Karpas-422 (cell line): ENCODE data around the gene HDX. TPM values are rescaled to one million over a fixed set of nuclear protein-coding genes. Genes with fewer than 3 reads are reported as not detected.
A peak's percentile ranks its signal among the peaks of the same experiment; 100 is the strongest.
"Not testable (repeated sequence)": the region's sequence is repeated elsewhere in the genome, so short reads cannot be mapped to it uniquely, and the experiment has no call there.

Source experiments
- DNase-seq: peaks from one replicate; pipeline ENCODE4 v3.0.0-alpha.2; 2015
- H2AFZ ChIP-seq: fragments of 200-600 bp; sonication (generic); 2 replicates; pipeline ENCODE4 v1.6.1; 2014; ENCODE audit warnings: antibody characterized with exemption, low read length, mixed read lengths
- H3K27ac ChIP-seq: fragments of 200-600 bp; sonication (generic); 2 replicates; pipeline ENCODE4 v1.5.1; 2014; ENCODE audit warnings: mild to moderate bottlenecking, low read length, moderate library complexity
- H3K27me3 ChIP-seq: fragments of 200-600 bp; sonication (generic); 2 replicates; pipeline ENCODE4 v1.6.1; 2014; ENCODE audit warnings: low read length, mixed read lengths
- H3K36me3 ChIP-seq: fragments of 200-600 bp; sonication (generic); 2 replicates; pipeline ENCODE4 v1.6.1; 2014; ENCODE audit warnings: low read length, mixed read lengths; ENCODE audit not compliant: insufficient read depth
- H3K4me1 ChIP-seq: fragments of 200-600 bp; sonication (generic); 2 replicates; pipeline ENCODE4 v1.6.1; 2014; ENCODE audit warnings: mild to moderate bottlenecking, low read length, mixed read lengths
- H3K4me2 ChIP-seq: fragments of 200-600 bp; sonication (generic); 2 replicates; pipeline ENCODE4 v1.6.1; 2014; ENCODE audit warnings: low read length, low read depth, mild to moderate bottlenecking; ENCODE audit not compliant: poor library complexity, severe bottlenecking
- H3K4me3 ChIP-seq: fragments of 200-600 bp; sonication (generic); 2 replicates; pipeline ENCODE4 v1.5.1; 2014; ENCODE audit warnings: mild to moderate bottlenecking, antibody characterized with exemption, low read length, mixed read lengths
- H3K79me2 ChIP-seq: fragments of 200-600 bp; sonication (generic); 2 replicates; pipeline ENCODE4 v1.6.1; 2014; ENCODE audit warnings: mild to moderate bottlenecking, low read length, mixed read lengths
- H3K9ac ChIP-seq: fragments of 200-600 bp; sonication (generic); 2 replicates; pipeline ENCODE4 v1.6.0; 2014; ENCODE audit warnings: low read length
- H3K9me2 ChIP-seq: fragments of 200-600 bp; sonication (generic), shearing (Covaris generic); replicated peaks from 2 replicates; pipeline ENCODE4 v1.6.0; 2014; ENCODE audit warnings: mild to moderate bottlenecking, low read length, moderate library complexity; ENCODE audit not compliant: insufficient read depth
- H3K9me3 ChIP-seq: fragments of 300-700, 200-600 bp; sonication (generic); 2 replicates; pipeline ENCODE4 v1.6.1; 2014; ENCODE audit warnings: low read length, mixed read lengths
- H4K20me1 ChIP-seq: fragments of 200-600 bp; sonication (generic); 2 replicates; pipeline ENCODE4 v1.6.1; 2014; ENCODE audit warnings: mild to moderate bottlenecking, antibody characterized with exemption, low read length, low read depth; ENCODE audit not compliant: insufficient read depth
- total RNA-seq: library from RNA; depleted of rRNA; stranded (reverse); fragments of >200 nt; shearing (Covaris generic); gene quantifications from 2 replicates; pipeline ENCODE4 v1.2.3, GENCODE V29; 2014; ENCODE audit warnings: low replicate concordance; rRNA removed

HDX gene, protein sequence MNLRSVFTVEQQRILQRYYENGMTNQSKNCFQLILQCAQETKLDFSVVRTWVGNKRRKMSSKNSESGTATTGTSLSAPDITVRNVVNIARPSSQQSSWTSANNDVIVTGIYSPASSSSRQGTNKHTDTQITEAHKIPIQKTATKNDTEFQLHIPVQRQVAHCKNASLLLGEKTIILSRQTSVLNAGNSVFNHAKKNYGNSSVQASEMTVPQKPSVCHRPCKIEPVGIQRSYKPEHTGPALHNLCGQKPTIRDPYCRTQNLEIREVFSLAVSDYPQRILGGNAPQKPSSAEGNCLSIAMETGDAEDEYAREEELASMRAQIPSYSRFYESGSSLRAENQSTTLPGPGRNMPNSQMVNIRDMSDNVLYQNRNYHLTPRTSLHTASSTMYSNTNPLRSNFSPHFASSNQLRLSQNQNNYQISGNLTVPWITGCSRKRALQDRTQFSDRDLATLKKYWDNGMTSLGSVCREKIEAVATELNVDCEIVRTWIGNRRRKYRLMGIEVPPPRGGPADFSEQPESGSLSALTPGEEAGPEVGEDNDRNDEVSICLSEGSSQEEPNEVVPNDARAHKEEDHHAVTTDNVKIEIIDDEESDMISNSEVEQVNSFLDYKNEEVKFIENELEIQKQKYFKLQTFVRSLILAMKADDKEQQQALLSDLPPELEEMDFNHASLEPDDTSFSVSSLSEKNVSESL
- total RNA-seq: 5.4 and 12.2 TPM in 2 replicates

DNA sequence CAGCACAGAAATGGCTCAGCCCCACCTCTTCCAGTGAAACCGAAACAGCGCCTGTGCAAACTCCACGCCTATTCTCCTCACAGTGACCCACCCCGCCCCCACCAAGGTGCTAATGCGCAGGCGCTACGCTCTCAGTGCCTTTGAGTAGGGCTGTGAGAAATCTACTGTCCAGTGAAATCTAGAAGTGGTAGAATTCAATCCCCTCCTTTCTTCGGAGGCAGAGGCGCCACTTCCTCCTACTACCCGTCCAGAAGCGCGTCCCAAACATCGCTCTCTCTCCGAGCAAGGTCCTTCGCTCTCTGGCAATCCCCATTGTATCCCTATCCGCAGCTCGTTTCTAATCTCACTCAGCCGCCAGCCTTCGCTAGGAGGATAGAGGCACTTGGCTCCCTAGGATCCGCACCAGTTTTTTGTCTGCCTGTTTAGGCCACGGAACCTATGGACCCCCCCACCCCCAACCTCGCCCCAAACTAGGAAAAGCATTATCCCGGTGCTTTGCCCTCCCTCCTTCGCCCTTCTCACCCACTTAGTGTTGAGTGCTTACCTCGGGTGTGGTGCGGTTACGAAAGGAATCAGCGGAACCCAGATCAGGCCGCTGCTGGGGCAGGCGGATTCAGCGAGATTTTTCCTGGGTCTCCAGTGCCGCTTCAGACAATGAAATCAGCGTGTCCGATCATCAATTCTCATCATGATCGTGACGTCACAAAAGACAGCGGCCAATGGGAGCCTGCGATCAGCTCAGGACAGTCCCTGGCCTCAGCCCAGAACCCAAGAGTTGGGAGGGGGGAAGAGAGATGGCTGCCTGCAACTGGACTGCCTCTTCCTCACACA lies at the start of gene HDX:
Gene HDX, minus strand, starts transcription at position 656 of the 831 bp plus-strand sequence. CDS start 27,056 bp downstream, outside the sequence.
- Histone ChIP-seq H3K9me2 (no peaks in the 10 kb centered on the region), H3K4me2 (peak within 1 kb of the TSS; percentile 76), H3K27me3 (no peaks in the 10 kb centered on the region), H4K20me1 (no peaks in the 10 kb centered on the region), H3K4me1 (peaks cover 15% of the 10 kb centered on the region), H3K27ac (peak within 1 kb of the TSS; percentile 70), H3K79me2 (peaks cover 21% of the 10 kb centered on the region), H2AFZ (0 out of 2 replicates have a peak within 1 kb of the TSS, but pooled peaks have one; percentile 46), H3K36me3 (no peaks in the 10 kb centered on the region), H3K9ac (peak within 1 kb of the TSS; percentile 80), H3K9me3 (no peaks in the 10 kb centered on the region), H3K4me3 (peak within 1 kb of the TSS; percentile 72)
- DNase-seq: peak; percentile 94

DNA sequence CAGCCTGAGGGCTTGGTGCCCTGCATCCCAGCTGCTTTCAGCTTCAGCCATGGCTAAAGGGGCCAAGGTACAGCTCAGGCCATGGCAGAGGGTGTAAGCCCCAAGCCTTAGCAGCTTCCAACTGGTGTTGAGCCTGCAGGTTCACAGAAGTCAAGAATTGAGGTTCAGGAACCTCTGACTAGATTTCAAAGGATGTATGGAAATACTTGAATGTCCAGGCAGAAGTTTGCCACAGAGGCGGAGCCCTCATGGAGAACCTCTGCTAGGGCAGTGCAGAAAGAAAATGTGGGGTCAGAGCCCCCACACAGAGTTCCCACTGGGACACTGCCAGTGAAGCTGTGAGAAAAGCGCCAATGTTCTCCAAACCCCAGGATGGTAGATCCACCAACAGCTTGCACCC lies 39.1 kb upstream of the HDX start:
- H3K4me2 ChIP-seq, H3K27ac ChIP-seq, H2AFZ ChIP-seq, H3K9ac ChIP-seq, H3K79me2 ChIP-seq, H4K20me1 ChIP-seq, H3K4me3 ChIP-seq, H3K4me1 ChIP-seq, H3K27me3 ChIP-seq, H3K36me3 ChIP-seq, H3K9me2 ChIP-seq: not testable (repeated sequence)
- peaks cover 10% of the 10 kb centered on the region for H3K9me3 ChIP-seq
- peak; percentile 53 for DNase-seq

DNA sequence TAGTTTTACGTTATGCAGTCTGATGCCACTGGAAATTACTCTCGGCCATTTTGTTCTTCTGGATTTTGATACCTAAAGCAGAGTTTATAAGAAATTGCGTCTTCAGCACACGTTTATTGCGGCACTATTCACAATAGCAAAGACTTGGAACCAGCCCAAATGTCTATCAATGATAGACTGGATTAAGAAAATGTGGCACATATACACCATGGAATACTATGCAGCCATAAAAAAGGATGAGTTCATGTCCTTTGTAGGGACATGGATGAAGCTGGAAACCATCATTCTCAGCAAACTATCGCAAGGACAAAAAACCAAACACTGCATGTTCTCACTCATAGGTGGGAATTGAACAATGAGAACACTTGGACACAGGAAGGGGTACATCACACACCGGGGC lies 35.4 kb upstream of the HDX start:
- not testable (repeated sequence) for H3K36me3 ChIP-seq, DNase-seq, H3K9ac ChIP-seq, H3K4me2 ChIP-seq, H3K4me1 ChIP-seq, H3K4me3 ChIP-seq, H4K20me1 ChIP-seq, H3K27me3 ChIP-seq, H3K27ac ChIP-seq, H3K79me2 ChIP-seq, H3K9me2 ChIP-seq, H2AFZ ChIP-seq
- peaks cover 17% of the 10 kb centered on the region for H3K9me3 ChIP-seq

DNA sequence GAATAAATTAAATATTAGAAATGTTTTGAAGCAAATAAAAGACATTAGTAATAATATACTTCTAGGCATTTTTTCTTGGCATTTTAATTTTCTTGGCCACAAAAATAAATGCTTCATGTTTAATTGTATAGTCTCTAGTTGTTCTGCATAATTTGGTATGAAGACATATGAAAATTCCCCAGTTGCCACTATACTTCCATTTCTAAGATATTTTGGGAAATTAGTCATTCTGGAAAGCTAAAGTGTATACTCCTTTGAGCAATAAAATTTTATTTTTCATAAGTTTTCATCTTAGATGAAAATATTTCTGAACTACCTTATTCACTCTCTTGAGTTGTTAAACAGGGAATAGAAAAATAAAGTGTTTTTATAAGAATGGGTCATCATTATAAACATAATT lies 13.8 kb downstream of the HDX start:
- peaks cover 10% of the 10 kb centered on the region; the same call in 1 of the 2 replicates for H3K9me3 ChIP-seq
- no peak for DNase-seq
- H3K36me3 ChIP-seq: peaks cover 4% of the 10 kb centered on the region; the same call in 1 of the 2 replicates
- no peaks in the 10 kb centered on the region for H3K27me3 ChIP-seq
- peaks cover 45% of the 10 kb centered on the region for H3K4me1 ChIP-seq
- peak overlapping the region; percentile 47 for H3K9ac ChIP-seq
- H3K27ac ChIP-seq: peak overlapping the region; percentile 90
- H2AFZ ChIP-seq: no peak overlapping the region
- H3K79me2 ChIP-seq: peaks cover 10% of the 10 kb centered on the region
- H3K4me3 ChIP-seq: peak overlapping the region; percentile 45
- H4K20me1 ChIP-seq: no peaks in the 10 kb centered on the region
- H3K4me2 ChIP-seq: peak overlapping the region; percentile 67
- no peaks in the 10 kb centered on the region for H3K9me2 ChIP-seq

DNA sequence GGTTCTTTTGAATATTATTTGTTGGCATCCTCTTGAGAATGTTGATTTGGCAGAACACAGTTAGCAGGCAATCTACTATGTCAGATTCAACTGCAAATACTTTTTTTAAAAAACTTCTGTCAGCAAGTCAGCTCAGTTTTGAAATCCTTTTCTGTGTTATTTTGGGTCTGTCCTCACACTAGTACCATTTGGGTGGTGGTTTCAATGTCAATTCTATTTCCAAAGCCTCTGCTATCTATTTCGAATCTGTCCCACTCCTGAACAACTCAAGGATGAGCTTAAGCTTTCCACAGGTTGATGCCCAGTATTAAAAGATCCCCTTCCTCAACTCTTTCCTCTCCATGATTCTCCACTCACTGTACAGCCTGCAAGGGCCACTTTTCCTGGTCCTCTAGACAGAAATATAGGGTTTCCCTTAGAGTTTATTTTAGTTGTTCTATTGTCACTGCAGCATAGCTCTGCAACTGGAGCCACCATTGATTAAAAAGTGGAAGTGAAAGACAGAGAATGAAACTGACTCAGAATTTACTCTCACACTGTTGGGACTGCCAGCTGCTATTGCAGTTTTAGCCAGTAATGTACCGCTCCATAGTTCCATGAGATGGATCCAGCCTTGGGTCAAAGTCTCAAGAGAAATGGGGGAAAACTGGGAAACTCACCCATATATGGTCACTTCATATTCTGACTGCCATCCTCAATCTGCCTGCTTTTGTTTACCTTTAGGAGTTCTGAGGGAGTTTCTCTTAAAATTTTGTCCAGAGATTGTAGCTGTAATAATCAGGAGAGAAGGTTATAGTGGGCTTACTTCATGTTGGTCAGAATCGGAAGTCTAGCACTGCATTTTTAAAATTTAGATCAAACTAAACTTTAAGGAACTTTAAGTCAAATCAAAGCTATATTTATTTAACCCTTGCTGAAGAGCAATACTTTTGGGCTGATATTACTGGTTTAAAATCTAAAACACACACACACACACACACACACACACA lies 14.6 kb downstream of the HDX start:
- Histone ChIP-seq H3K4me1 (peaks cover 45% of the 10 kb centered on the region), H3K9me2 (no peaks in the 10 kb centered on the region), H3K9me3 (peaks cover 10% of the 10 kb centered on the region), H3K4me3 (peak overlapping the region; percentile 55), H3K79me2 (peaks cover 10% of the 10 kb centered on the region), H3K36me3 (peaks cover 4% of the 10 kb centered on the region; the same call in 1 of the 2 replicates), H2AFZ (peak overlapping the region; percentile 76; the same call in 1 of the 2 replicates), H3K4me2 (peak overlapping the region; percentile 67), H4K20me1 (no peaks in the 10 kb centered on the region), H3K27me3 (no peaks in the 10 kb centered on the region), H3K27ac (peak overlapping the region; percentile 90), H3K9ac (peak overlapping the region; percentile 59)
- DNase-seq: peak; percentile 72

DNA sequence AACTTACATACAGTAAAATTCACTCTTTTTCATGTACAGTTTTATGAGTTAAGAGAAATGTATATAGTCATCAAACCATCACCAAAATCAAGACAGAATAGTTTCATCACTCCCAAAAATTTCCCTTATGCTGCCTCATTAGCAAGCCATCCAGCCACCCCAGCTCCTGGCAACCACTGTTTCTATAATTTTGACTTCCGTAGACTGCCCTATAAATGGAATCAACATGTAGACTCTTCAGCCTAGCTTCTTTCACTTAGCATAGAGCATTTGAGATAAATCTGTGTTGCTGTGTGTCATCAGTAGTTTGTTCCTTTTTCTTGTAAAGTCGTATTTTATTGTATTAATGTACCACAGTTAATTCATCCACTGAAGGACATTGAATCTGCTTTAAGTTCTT lies 23.2 kb downstream of the HDX start:
- no peaks in the 10 kb centered on the region for H3K36me3 ChIP-seq
- no peaks in the 10 kb centered on the region for H4K20me1 ChIP-seq
- no peaks in the 10 kb centered on the region for H3K27me3 ChIP-seq
- no peak overlapping the region for H3K4me3 ChIP-seq
- peaks cover 12% of the 10 kb centered on the region for H3K4me1 ChIP-seq
- no peak overlapping the region for H3K4me2 ChIP-seq
- no peaks in the 10 kb centered on the region; the same call in 1 of the 2 replicates for H3K9me3 ChIP-seq
- H3K27ac ChIP-seq: no peak overlapping the region
- DNase-seq: no peak
- no peaks in the 10 kb centered on the region for H3K9me2 ChIP-seq
- no peak overlapping the region for H3K9ac ChIP-seq
- H2AFZ ChIP-seq: no peak overlapping the region
- H3K79me2 ChIP-seq: no peaks in the 10 kb centered on the region

DNA sequence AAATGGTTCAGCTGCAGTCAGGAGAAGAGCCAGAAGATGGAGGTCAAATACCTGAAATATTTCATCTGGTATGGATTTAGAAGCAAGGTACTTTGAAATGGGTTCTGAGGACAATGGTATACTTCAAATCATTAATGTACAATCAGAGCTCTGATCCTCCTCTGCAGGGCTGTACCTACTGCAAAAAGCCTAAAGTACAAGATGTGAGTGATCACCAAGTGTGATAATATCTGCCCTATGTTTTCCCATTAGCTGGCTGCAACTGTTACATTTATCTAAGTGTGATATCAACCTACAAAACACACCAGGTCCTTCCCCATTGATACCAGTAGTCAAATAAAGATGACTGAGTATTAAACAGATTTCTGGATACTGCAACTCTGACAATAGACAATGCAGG lies 25.1 kb downstream of the HDX start:
- Histone ChIP-seq H3K36me3 (no peaks in the 10 kb centered on the region), H3K9ac (no peak overlapping the region), H3K9me3 (no peaks in the 10 kb centered on the region; the same call in 1 of the 2 replicates), H3K9me2 (no peaks in the 10 kb centered on the region), H2AFZ (0 out of 2 replicates have a peak overlapping the region, but pooled peaks have one; percentile 42), H3K4me1 (peaks cover 12% of the 10 kb centered on the region), H4K20me1 (no peaks in the 10 kb centered on the region), H3K79me2 (no peaks in the 10 kb centered on the region), H3K27ac (no peak overlapping the region), H3K4me3 (no peak overlapping the region), H3K27me3 (no peaks in the 10 kb centered on the region), H3K4me2 (no peak overlapping the region)
- DNase-seq: no peak
